Measurements from ENCODE around the gene RRAGA.

- TF ChIP-seq, protein P1, sequence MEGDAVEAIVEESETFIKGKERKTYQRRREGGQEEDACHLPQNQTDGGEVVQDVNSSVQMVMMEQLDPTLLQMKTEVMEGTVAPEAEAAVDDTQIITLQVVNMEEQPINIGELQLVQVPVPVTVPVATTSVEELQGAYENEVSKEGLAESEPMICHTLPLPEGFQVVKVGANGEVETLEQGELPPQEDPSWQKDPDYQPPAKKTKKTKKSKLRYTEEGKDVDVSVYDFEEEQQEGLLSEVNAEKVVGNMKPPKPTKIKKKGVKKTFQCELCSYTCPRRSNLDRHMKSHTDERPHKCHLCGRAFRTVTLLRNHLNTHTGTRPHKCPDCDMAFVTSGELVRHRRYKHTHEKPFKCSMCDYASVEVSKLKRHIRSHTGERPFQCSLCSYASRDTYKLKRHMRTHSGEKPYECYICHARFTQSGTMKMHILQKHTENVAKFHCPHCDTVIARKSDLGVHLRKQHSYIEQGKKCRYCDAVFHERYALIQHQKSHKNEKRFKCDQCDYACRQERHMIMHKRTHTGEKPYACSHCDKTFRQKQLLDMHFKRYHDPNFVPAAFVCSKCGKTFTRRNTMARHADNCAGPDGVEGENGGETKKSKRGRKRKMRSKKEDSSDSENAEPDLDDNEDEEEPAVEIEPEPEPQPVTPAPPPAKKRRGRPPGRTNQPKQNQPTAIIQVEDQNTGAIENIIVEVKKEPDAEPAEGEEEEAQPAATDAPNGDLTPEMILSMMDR (conservative IDR thresholded peaks at IDR 0.05; ENCODE audit: low read depth in 2 of 2) = no peak
- TF ChIP-seq, protein P2, sequence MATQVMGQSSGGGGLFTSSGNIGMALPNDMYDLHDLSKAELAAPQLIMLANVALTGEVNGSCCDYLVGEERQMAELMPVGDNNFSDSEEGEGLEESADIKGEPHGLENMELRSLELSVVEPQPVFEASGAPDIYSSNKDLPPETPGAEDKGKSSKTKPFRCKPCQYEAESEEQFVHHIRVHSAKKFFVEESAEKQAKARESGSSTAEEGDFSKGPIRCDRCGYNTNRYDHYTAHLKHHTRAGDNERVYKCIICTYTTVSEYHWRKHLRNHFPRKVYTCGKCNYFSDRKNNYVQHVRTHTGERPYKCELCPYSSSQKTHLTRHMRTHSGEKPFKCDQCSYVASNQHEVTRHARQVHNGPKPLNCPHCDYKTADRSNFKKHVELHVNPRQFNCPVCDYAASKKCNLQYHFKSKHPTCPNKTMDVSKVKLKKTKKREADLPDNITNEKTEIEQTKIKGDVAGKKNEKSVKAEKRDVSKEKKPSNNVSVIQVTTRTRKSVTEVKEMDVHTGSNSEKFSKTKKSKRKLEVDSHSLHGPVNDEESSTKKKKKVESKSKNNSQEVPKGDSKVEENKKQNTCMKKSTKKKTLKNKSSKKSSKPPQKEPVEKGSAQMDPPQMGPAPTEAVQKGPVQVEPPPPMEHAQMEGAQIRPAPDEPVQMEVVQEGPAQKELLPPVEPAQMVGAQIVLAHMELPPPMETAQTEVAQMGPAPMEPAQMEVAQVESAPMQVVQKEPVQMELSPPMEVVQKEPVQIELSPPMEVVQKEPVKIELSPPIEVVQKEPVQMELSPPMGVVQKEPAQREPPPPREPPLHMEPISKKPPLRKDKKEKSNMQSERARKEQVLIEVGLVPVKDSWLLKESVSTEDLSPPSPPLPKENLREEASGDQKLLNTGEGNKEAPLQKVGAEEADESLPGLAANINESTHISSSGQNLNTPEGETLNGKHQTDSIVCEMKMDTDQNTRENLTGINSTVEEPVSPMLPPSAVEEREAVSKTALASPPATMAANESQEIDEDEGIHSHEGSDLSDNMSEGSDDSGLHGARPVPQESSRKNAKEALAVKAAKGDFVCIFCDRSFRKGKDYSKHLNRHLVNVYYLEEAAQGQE (IDR thresholded peaks at IDR 0.05; ENCODE audit: unreplicated experiment) = no peak
- TF ChIP-seq EZH2phosphoT487 (IDR thresholded peaks at IDR 0.05; ENCODE audit: unreplicated experiment) (no peak), POLR2AphosphoS5 (IDR thresholded peaks at IDR 0.05; ENCODE audit: low read depth) (no peak), ZNF114 (CRISPR knock-in tag; IDR thresholded peaks at IDR 0.05) (no peak), ZNF331 (CRISPR knock-in tag; IDR thresholded peaks at IDR 0.05; ENCODE audit: low read depth) (no peak)
These were observed 21.4 kb upstream of the RRAGA start for GRCh38 chr9:19027825-19028224.

Data from GM23338 (cell line).